GM12873 (cell line): ENCODE data around the gene SLC34A3.

Source experiments
- CTCF ChIP-seq: IDR thresholded peaks from 2 replicates; pipeline ENCODE4 v1.5.1; 2012; ENCODE audit warnings: low read depth, mild to moderate bottlenecking, moderate library complexity, low read length, control low read depth; ENCODE audit not compliant: insufficient read depth; ENCODE audit errors: missing control alignments

The SLC34A3 gene

GRCh38 chr9:137267933-137268355, 37.2 kb downstream of the SLC34A3 start:
- TF ChIP-seq CTCF = no peak

- no peak for TF ChIP-seq CTCF
Measured at GRCh38 chr9:137268538-137269201, 38.0 kb downstream of the SLC34A3 start.

- no peak for TF ChIP-seq CTCF
Measured at GRCh38 chr9:137269231-137269772, 38.6 kb downstream of the SLC34A3 start.

- TF ChIP-seq CTCF = no peak
Measured at GRCh38 chr9:137270929-137271695, 40.4 kb downstream of the SLC34A3 start.

GRCh38 chr9:137271696-137272076, 41.0 kb downstream of the SLC34A3 start:
- TF ChIP-seq CTCF = no peak

GRCh38 chr9:137272241-137273094, 41.8 kb downstream of the SLC34A3 start:
- TF ChIP-seq CTCF = no peak
